GM21360 (cell line): ENCODE data around the gene C2orf81.
"Not testable (repeated sequence)": the region's sequence is repeated elsewhere in the genome, so short reads cannot be mapped to it uniquely, and the experiment has no call there.

Source experiments
- ATAC-seq: cut with Tn5 transposase; IDR thresholded peaks from one replicate; pipeline ENCODE4 v1.9.1; 2021; ENCODE audit warnings: mild to moderate bottlenecking, moderate library complexity; ENCODE audit not compliant: unreplicated experiment

The C2orf81 gene

DNA sequence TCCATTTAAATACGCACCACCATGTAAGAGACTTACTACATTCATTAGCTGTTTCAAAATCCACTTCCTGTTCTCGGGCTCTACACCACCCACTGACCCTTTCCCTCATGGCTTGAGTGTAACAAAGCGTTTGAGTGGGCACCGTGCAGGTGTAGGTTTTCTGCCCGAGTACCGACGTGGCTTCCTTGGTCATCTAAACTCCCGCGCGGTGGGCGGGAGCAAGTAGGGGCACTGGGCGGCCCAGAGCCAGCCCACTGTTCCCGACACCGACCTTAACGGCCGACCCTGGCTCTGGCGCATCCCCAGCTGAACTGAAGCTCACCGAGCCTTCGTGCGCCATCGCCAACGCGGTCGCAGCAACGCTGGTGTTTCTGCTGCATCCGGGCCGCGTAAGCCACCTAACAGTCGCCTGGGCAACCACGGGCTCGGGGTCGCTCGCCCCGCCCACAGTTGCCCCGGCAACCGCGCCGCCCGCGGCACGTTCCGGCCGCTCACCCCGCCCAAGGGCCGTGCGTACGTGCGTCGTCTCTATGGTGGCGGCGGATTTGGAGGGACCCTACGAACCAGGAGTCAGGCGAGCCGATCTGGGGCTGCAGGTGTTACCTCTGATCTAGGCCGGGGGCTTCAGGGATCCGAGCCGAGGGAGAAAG lies at the start of gene C2orf81, which contains the start of gene WDR54:
C2orf81 (minus strand) TSS at position 399 of the 650 bp plus-strand sequence; CDS start at position 340, 59 bp downstream.
WDR54 (plus strand) TSS at position 510 of the 650 bp plus-strand sequence. CDS start 424 bp downstream, outside the sequence.
- peak; percentile 80 for ATAC-seq

DNA sequence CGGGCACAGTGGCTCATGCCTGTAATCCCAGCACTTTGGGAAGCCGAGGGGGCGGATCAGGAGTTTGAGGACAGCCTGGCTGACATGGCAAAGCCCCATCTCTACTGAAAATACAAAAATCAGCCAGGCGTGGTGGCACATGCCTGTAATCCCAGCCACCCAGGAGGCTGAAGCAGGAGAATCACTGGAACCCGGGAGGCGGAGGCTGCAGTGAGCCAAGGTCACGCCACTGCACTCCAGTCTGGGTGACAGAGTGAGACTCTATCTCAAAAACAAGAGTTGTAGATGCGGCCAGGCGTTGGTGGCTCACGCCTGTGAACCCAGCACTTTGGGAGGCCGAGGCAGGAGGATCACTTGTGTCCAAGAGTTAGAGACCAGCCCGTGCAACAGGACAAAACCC lies 49.3 kb upstream of the C2orf81 start:
- ATAC-seq = not testable (repeated sequence)

DNA sequence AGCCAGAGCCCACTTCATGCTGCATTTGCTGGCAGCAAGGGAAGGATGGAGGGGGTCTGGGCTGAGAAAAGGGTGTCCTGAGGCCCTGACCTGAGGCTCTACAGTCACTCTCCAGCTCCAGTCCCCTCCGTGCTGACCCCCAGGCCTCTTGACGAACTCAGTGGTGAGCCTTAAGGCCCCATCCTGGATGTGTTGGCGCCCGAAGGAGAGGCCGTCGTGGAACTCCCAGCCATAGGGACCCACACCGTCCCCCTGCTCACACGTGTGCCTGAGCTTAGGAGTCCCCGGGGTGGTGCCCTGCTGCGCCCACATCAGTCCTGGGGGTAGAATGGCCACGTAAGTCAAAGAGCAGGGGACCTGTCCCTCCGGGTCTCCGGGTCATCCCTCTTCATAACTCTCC lies 43.0 kb upstream of the C2orf81 start:
- no peak for ATAC-seq

DNA sequence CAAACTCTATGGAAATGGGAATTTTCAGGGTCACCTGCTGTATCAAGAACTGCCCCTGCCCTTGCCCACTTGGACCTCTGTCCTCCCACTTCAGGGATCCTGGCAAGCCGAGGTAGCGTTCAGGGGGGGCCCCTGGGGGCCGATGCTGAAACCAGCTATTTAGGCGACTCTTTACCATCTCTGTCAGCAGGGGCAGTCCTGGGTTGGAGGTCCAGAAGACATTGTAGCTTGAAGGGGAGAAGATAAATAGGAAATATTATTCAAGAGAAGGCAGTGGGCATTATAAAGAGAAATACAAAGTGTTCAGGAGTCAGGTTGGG lies 41.3 kb upstream of the C2orf81 start:
- no peak for ATAC-seq

DNA sequence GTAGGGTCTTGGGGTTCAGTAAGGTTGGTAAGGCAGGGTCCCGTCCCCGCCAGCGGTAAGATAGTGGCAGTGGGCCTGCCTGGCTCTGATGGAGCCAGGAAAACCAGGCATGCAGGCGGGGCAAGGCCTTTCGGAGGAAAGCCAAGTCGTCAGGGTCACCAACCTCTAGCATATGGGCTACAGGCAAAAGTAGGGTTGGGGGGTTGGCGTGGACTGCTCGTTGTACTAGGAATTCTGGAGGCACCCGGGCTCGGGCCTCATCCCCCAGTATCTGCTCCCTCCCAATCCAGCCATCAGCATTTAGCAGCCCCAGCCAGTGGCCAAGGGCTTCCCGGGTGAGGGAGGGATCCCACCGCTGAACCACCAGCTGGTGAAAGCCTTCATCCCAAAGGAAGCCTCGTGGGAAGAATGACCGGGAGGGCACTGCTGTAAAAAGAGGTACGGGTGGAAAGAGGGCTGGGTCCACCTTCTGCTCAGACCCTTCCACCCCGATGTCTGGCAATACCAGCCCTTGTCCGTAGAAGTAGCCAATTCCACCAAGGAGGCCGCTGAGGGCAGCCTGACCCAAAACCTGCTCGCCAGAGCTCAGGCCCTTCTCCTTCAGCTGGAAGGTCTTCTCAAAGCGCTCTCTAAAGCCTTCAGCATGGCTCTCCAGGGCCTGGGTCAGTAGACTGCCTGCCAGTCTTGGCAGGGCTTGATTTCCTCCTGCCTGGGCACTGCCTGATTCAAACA lies 40.8 kb upstream of the C2orf81 start:
- no peak for ATAC-seq

DNA sequence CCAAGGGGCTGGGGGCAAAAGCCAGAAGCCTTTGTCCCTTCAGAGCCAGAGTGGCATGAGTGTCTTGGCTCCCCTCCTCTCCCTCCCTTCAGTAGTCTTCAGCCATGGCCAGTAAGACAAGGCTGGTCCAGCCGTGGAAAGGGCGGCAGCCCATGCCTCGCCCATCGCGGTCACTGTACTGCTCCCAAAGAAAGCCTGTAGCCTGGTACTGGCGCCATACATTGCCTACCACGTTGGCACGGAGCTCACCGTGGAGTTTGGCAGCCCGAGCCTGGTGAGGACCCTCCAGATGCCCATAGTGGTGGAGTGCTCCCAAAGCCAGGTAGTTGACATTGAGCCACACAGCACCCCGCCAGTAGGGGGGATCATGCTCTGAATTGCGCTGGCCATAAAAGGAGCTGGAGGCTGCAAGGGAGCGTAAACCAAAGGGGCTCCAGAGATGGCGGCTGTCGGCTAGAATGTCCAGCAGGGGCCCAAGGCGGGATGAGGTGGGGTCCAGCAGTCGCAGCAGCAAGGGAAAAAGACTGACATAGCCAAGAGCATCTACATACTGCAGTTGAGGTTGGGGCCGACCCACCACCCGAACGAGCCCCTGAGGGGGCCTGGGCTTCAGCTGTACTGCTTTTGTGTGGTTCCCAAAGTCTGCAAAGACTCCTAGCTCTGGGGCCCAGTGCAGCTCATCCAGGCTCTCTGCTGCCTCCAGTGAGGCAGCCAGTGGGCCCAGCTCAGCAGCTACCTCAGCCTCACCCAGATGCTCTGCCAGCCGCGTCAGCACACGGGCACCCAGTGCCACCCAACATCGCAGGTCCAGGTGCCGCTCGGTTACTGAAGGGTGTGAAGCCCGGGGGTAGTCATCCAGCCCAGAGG lies 40.0 kb upstream of the C2orf81 start:
- no peak for ATAC-seq

DNA sequence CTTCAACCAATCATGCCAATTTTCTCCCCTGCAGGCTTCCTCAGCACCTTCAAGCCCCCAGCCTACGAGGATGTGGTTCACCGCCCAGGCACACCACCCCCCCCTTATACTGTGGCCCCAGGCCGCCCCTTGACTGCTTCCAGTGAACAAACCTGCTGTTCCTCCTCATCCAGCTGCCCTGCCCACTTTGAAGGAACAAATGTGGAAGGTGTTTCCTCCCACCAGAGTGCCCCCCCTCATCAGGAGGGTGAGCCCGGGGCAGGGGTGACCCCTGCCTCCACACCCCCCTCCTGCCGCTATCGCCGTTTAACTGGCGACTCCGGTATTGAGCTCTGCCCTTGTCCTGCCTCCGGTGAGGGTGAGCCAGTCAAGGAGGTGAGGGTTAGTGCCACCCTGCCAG lies 38.8 kb upstream of the C2orf81 start:
- ATAC-seq = not testable (repeated sequence)

DNA sequence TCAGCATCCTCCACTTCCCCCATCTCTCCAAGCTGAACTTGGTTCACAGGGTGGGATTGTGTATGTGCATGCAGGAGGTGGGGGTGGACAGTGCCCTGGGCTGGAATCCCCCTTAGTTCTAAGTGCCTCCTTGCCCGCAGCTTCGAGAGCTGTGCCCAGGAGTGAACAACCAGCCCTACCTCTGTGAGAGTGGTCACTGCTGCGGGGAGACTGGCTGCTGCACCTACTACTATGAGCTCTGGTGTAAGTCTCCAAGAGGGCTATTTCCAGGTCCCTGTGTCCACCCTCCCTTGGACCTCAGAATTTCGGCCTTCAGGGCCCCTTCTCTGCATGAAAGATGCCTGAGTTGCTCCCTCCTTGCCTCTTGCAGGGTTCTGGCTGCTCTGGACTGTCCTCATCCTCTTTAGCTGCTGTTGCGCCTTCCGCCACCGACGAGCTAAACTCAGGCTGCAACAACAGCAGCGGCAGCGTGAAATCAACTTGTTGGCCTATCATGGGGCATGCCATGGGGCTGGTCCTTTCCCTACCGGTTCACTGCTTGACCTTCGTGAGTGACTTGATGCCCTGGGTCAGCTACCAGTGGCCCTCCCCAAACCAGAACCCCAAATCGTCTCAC lies 38.2 kb upstream of the C2orf81 start:
- ATAC-seq = not testable (repeated sequence)

DNA sequence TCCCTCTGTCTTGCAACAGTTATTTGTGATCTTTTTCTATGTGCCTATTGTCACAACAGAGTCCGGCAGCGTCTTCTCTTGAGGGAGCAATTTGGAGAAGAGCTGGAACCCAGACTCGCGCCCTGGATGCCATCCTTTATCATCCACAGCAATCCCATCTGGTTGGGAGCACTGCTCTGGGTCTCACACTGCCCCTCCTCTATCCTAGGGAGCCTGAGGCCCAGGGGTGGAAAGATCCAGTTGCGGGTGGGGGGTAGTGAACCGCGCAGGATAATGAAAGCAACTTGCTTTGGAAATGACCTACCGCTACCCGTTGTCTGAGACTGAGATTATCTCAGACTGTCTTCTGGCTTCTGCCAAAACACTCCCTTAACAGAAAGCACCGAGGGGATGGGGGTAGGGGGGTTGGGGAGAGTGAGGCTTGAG lies 37.5 kb upstream of the C2orf81 start:
- no peak for ATAC-seq

DNA sequence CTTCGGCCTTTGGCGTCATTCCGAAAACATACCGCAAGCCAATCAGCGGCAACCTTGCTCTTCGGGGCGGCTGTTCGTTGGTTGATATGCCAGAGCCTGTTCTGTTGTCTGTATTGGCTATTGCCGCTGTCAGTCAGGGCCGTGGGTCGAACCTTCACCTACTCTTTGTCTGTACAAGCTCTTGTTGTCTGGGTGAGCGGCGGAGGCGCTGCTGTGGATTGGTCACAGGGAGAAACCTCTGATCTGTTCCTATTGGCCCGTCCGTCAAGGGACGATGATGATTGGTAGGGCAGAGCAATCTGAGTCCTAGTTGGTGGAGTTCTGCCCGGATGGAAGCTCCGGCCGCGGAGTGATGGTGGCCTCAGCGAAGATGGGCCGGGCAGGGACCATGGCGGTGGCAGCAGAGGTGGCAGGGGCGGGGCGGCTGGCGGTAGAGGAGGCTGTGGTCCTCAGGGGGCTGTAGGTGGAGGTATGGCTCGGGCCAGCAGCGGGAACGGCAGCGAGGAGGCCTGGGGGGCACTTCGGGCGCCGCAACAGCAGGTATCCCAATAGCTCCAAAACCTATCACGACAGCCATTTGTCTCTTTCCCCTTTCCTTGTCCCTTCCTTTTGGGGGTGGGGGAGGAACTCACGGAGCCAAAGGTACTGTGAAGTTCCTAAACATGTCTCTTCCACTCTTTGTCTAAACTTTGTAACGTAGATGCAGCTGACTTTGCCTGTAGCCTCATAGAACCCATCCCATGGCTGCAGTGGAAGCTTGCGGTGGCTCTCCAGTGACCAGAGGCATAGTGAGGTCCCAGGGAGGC lies 36.9 kb upstream of the C2orf81 start, which contains the start of gene WBP1:
WBP1 (plus strand) TSS at position 307 of the 806 bp plus-strand sequence; CDS start at position 472, 165 bp downstream.
- peak; percentile 78 for ATAC-seq

DNA sequence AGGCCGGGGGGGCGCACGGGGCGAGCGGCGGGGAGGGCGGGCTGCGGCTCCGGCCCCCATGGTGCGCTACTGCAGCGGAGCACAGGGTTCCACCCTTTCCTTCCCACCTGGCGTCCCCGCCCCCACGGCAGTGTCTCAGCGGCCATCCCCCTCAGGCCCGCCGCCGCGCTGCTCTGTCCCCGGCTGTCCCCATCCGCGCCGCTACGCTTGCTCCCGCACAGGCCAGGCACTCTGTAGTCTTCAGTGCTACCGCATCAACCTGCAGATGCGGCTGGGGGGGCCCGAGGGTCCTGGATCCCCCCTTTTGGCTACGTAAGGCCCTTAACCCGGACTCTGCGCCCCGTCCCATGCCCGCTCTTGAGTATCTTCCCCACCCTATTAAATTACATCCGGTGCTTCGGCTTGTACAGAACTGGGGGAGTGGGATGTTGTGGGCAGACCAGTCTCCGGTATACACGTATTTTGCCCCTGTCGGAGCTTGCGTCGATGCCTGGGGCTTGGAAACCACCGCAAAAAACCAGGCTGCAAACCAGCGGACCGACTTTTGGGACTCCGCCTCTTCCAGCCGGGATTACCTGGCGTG lies 36.2 kb upstream of the C2orf81 start:
- peak; percentile 30 for ATAC-seq

DNA sequence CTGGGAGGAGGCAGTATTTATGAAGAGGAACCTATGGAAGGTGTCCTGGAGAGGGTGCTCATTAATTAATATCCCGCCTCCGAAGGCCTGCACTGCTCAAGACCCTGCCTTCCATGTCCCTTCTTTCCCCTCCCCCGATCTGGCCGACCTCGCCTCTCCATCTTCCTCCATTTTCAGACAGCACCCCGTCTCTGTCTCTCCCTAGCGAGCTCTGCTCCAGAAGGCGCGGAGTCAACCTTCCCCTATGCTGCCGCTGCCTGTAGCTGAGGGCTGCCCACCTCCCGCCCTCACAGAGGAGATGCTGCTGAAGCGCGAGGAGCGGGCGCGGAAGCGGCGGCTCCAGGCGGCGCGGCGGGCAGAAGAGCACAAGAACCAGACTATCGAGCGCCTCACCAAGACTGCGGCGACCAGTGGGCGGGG lies 35.7 kb upstream of the C2orf81 start:
- no peak for ATAC-seq

DNA sequence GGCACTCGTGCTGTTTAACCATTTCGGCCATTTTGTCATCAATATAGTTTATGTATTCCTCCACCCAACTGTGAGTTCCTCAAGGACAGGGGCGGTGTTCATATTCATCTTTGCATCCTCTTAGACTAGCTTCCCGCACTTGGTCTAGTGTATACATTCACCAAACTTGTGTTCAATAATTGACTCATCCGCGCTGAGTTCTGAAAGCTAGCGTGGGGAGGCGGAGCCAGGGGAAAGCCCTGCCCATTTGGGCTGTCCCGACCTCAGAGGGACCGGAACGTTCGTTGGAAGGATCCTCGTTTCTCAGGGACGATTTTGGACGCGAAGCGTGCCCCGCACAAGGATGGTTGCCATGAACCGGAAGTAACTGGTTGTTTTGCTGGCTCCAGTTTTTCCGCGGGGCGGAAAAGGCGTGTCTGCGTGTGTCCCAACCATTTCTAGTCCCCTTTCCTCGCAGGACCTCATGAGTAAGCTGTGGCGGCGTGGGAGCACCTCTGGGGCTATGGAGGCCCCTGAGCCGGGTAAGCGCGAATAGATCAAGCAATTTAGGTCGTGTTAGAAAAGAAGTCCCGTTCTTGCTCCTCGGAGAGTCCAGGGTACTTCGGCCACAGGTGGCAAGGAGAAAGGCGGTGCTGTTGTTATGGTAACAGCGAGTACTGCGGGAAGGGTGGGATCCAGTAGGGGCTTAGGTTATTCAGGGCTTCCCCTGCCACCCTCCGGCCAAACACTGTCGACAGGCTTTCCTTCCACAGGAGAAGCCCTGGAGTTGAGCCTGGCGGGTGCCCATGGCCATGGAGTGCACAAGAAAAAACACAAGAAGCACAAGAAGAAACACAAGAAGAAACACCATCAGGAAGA lies 33.5 kb upstream of the C2orf81 start, which contains the start of gene INO80B:
INO80B (plus strand) TSS at position 434 of the 858 bp plus-strand sequence; CDS start at position 464, 30 bp downstream.
- peak; percentile 48 for ATAC-seq

DNA sequence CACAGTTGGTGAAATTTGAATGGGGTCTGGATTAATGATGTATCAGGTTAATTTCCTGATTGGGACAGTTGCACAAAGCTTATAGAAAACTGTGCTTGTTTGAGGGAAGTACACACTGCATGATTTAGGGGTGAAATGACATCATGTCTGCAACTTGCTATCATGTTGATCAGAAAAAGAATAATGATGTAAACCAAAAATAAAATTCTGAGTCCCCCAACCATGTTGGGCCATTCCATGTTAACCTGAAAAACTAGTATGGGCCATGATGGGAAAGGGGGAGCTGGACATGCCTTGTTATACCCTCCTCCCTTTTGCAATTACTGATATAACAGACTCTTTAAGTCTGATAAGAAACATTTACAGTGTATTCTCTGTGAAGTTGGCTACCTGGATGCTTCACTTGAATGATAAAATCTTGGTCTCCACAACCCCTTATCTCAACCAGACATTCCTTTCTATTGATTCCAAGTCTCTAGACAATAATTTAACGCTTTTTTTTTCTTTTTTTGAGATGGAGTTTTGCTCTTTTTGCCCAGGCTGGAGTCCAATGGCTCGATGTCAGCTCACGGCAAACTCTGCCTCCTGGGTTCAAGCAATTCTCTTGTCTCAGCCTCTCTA lies 29.3 kb upstream of the C2orf81 start:
- ATAC-seq = no peak

DNA sequence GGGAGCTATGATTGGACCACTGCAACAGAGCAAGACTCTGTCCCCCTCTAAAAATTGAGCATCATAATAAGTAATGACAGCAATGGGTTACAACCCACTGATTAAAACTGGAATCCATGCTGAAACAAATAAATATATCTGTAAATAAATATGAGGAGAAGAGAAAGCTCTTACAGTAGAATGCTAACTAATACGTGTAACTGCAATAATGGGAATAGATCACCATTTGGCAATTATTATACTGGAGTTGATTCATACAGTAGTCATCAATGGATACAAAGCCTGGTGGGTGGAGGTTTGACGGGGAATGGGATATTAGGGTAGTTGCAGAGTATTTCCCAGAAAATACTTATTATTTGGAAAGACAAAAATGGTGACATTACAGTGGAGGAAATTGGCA lies 27.4 kb upstream of the C2orf81 start:
- ATAC-seq = no peak

DNA sequence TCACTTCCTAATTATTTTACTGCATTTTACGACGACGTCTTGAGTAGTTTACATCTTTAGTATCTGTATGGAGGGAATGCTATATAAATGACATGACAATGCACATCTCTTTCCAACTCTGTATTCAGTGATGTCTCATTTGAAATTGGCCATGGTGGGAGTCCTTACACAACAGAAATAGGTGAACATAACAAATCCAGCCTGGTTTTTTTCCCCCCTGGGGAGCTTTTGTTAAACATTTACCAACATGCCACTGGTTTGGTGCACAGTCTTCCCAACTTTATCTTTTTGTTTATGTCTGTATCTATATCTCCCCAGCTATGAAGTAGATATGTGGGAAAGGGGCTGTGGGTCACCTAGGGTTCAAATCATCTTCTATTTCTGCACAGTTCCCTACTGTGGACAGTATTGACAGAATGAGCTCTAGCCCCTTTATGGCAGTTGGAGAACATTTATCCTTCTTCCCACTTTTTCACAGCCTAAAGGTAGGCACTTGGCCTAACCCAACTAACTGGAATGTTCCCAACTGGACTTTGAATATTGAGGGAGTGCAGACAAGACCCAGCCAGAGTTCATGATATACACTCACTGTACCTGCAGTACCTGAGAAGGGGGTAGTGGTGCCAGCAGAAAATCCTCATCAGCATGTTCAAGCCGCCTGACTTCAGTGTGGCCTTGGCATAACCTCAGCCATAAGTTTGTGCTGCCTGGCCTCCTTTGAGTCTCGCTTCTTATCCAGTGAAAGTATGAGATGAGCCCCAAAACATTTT lies 26.0 kb upstream of the C2orf81 start:
- ATAC-seq = no peak
